NOMO-1 treated with DMSO at 0.1 percent for 48 hours (cell line): ENCODE data around the gene LBHD2.

Source experiments
- DNase-seq: peaks from one replicate; lab custom pipeline; 2025; ENCODE audit not compliant: unreplicated experiment; lab: John Stamatoyannopoulos, UW

Gene LBHD2

GRCh38 chr14:103130017-103130764, 46.2 kb downstream of the LBHD2 start:
- no peak for DNase-seq

GRCh38 chr14:103130965-103131364, 47.0 kb downstream of the LBHD2 start:
- no peak for DNase-seq

- DNase-seq, result no peak
Measured at GRCh38 chr14:103131580-103131979, 47.6 kb downstream of the LBHD2 start.

- DNase-seq, result no peak
Measured at GRCh38 chr14:103132381-103133209, 48.6 kb downstream of the LBHD2 start.

- DNase-seq, result no peak
Measured at GRCh38 chr14:103133210-103134140, 49.5 kb downstream of the LBHD2 start.

- DNase-seq, result no peak
Measured at GRCh38 chr14:103134405-103134804, 50.4 kb downstream of the LBHD2 start.

- DNase-seq, result no peak
Measured at GRCh38 chr14:103134919-103135318, 50.9 kb downstream of the LBHD2 start.

GRCh38 chr14:103135333-103136260, 51.6 kb downstream of the LBHD2 start:
- DNase-seq, result no peak

GRCh38 chr14:103136388-103137271, 52.6 kb downstream of the LBHD2 start:
- DNase-seq, result no peak

- no peak for DNase-seq
Measured at GRCh38 chr14:103137689-103138300, 53.8 kb downstream of the LBHD2 start.

- DNase-seq, result no peak
Measured at GRCh38 chr14:103138301-103139131, 54.5 kb downstream of the LBHD2 start.

- no peak for DNase-seq
Measured at GRCh38 chr14:103139132-103140025, 55.4 kb downstream of the LBHD2 start.
